HG02840 (cell line): ENCODE measurements around the gene SLC36A4.
A peak's percentile ranks its signal among the peaks of the same experiment; 100 is the strongest.
"Not testable (repeated sequence)": the region's sequence is repeated elsewhere in the genome, so short reads cannot be mapped to it uniquely, and the experiment has no call there.

ENCODE experiments used
- ATAC-seq: cut with Tn5 transposase; IDR thresholded peaks from one replicate; pipeline ENCODE4 v1.9.1; 2021; ENCODE audit warnings: mild to moderate bottlenecking, moderate library complexity, moderate number of reproducible peaks; ENCODE audit not compliant: unreplicated experiment, low FRiP score

The SLC36A4 gene

GRCh38 chr11:93196816-93197379, 893 bp downstream of the SLC36A4 start:
- peak; percentile 25 for ATAC-seq

DNA sequence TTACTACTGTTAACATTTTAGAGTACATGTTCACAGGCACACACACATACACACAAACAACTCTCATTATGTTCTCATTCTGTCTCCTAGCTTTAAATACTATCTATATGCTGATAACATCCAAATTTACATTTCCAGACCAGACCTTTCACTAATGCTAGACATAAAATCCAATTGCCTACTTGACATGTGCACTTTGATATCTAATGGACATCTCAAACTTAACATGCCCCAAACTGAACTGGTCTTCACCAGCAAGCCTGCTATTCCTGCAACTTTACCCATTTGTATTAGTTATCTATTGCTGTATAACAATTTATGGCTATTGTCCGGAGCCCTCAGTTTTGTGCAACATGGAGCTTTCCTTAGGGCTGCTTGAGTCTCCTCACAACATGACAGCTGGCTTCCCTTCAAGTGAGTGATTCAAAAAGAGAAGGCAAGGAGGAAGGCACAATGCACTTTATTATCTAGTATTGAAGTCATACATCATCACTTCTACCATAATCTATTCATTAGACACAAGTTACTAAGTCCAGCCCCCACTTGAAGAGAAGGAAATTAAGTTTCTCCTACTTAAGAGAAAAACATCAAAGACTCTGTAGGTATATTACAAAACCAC, 3.0 kb downstream of the SLC36A4 start:
- no peak for ATAC-seq

GRCh38 chr11:93193731-93194130, 4.1 kb downstream of the SLC36A4 start:
- no peak for ATAC-seq

- no peak for ATAC-seq
Measured at GRCh38 chr11:93192163-93192562, 5.6 kb downstream of the SLC36A4 start.

- no peak for ATAC-seq
Measured at GRCh38 chr11:93189462-93189861, 8.3 kb downstream of the SLC36A4 start.

- ATAC-seq: no peak
Measured at GRCh38 chr11:93188726-93189125, 9.1 kb downstream of the SLC36A4 start.

DNA sequence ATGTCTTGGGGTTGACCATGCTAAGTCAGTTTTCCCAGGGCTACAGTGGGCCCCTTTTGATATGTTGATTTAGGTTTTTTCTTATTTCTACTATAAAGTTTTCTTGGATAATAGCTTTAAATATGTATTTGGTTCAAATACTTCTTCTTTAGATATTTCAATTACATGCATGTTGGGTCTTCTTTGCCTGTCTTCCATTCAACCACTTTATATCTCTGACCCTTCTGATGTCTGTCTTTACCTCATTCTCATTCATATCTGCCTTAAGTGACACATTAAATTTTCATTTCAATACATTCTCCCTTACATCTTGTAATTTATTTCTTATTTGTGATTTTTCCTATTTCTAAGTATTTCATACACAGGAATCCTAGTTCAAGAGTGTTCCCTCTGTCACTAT, 10.5 kb downstream of the SLC36A4 start:
- ATAC-seq: no peak

- ATAC-seq: not testable (repeated sequence)
Measured at GRCh38 chr11:93177891-93178290, 19.9 kb downstream of the SLC36A4 start.

GRCh38 chr11:93169950-93170561, 27.7 kb downstream of the SLC36A4 start:
- ATAC-seq: no peak

GRCh38 chr11:93169143-93169542, 28.6 kb downstream of the SLC36A4 start:
- no peak for ATAC-seq

GRCh38 chr11:93166862-93167261, 30.9 kb downstream of the SLC36A4 start:
- no peak for ATAC-seq

DNA sequence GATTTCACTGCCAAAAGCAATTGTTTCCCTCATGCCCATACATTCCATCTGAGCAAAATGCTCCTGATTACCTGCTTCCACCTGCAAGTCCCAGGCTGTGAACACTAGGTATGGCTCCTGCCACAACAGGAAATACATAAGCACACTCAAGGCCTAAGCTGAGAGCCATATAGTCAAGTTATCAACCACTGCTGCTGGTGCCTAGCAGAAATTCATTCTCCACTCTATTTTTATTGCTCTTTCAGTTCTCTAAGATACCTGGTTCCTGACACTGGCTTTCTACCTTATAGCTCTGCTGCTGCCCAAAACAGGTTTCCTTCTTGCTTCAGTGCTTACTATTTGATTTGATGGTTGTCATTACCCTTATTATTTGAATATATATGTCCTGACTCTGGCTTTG, 31.6 kb downstream of the SLC36A4 start:
- no peak for ATAC-seq

- no peak for ATAC-seq
Measured at GRCh38 chr11:93160808-93161207, 37.0 kb downstream of the SLC36A4 start.

DNA sequence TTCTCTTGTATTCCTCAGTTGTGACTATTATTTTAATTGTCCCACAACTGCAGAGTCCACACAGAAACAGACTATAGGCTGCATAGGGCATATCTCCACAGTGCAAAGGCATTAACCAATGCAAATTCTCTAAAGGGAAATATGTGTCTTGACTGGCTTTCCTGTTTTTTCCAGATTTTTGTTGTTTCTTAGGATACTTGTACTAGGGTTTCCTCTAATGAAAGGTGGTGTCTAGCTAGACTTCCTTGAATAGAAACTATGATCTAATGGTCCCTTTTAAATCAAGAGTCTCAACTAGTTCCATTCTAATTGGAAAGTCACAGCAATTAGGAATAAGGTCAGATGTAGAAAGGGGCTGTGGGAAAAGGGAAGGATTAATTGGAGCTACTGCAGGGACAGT, 37.6 kb downstream of the SLC36A4 start:
- no peak for ATAC-seq

DNA sequence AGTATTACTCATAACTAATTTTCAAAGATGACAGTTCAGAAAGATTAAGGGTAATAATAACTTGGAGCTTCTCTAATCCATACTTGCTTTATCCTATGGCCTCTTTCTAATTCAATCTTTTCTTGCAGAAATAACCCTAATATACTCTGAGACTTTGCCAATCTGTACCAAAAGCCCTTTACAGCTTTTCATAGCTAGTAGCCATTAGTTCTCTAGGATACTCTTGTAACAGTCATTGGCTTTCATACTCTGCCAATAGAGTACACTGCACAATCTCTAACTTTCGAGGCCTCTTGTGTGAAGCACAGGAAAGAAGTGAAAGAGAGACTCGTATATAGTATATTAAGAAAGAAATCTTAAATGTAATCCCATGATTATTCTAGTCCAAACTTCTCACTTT, 38.1 kb downstream of the SLC36A4 start:
- no peak for ATAC-seq

DNA sequence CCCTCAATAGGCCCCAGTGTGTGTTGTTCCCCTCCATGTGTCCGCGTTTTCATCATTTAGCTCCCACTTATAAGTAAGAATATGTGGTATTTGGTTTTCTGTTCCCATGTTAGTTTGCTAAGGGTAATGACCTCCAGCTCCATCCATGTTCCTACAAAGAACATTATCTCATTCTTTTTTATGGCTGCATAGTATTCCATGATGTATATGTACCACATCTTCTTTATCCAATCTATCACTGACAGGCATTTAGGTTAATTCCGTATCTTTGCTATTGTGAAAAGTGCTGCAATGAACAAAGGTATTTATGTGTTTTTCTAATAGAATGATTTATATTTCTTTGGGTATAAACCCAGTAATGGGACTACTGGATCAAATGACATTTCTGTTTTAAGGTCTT, 42.1 kb downstream of the SLC36A4 start:
- no peak for ATAC-seq

GRCh38 chr11:93145390-93145915, 52.3 kb downstream of the SLC36A4 start:
- no peak for ATAC-seq

DNA sequence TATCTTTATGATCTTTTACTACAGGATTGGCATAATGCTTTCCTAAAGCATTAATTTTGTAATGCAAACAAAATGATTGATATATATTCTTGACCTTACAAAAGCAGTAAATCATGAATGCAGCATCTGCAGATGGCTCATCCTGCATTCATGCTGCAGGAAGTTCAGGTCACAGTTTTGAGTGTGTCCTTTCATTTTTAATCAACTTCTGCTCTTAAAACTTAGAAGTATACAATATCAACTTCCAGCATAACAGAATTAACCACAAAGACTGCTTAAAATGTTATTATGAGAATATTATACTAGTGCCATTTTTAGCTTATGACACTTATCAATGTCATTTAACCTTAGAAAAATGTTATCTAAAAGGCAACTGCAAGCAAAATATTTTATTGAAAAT, 54.0 kb downstream of the SLC36A4 start:
- no peak for ATAC-seq

GRCh38 chr11:93143186-93143585, 54.6 kb downstream of the SLC36A4 start:
- ATAC-seq: no peak

- ATAC-seq: no peak
Measured at GRCh38 chr11:93133488-93134109, 64.2 kb downstream of the SLC36A4 start.

GRCh38 chr11:93132836-93133235, 65.0 kb downstream of the SLC36A4 start:
- no peak for ATAC-seq
